Progenitor cell of endocrine pancreas (in vitro differentiated cells): ENCODE results near the gene MICALL1. TPM values are rescaled to one million over a fixed set of nuclear protein-coding genes. Genes with fewer than 3 reads are reported as not detected.

Experiments
- DNase-seq: peaks from one replicate; pipeline ENCODE4 v3.0.0; 2021; ENCODE audit warnings: low spot score; ENCODE audit not compliant: unreplicated experiment
- H3K27ac Mint-ChIP-seq: 2 replicates; pipeline ENCODE4 v1.8.0; 2021; ENCODE audit warnings: mild to moderate bottlenecking, moderate library complexity, mixed read lengths
- H3K27me3 Mint-ChIP-seq: 2 replicates; pipeline ENCODE4 v1.8.0; 2021; ENCODE audit warnings: mixed read lengths
- H3K36me3 Mint-ChIP-seq: 2 replicates; pipeline ENCODE4 v1.8.0; 2022; ENCODE audit warnings: mixed read lengths; ENCODE audit not compliant: insufficient read depth
- H3K4me1 Mint-ChIP-seq: 2 replicates; pipeline ENCODE4 v1.8.0; 2021; ENCODE audit warnings: low read depth, mixed read lengths
- H3K4me3 Mint-ChIP-seq: 2 replicates; pipeline ENCODE4 v1.8.0; 2021; ENCODE audit warnings: low read depth, mild to moderate bottlenecking, moderate library complexity, mixed read lengths
- H3K9me3 Mint-ChIP-seq: 2 replicates; pipeline ENCODE4 v1.8.0; 2021; ENCODE audit warnings: low read depth, mixed read lengths
- CTCF ChIP-seq: fragments of 200-600 bp; sonication (generic); IDR thresholded peaks from one replicate; pipeline ENCODE4 v1.5.0; 2021; ENCODE audit warnings: antibody characterized with exemption, mild to moderate bottlenecking; ENCODE audit not compliant: unreplicated experiment
- total RNA-seq: library from RNA; stranded (reverse); gene quantifications from 2 replicates; pipeline ENCODE4 v1.2.1, GENCODE V29; 2021

MICALL1 gene
- total RNA-seq, 1 donor from 2014 or later: 42.8 TPM

- H3K27me3 Mint-ChIP-seq: no peaks in the 10 kb centered on the region
- H3K27ac Mint-ChIP-seq: peak overlapping the region; percentile 56
- H3K4me1 Mint-ChIP-seq: peaks cover 5% of the 10 kb centered on the region
- no peaks in the 10 kb centered on the region for H3K9me3 Mint-ChIP-seq
- peaks cover 18% of the 10 kb centered on the region for H3K36me3 Mint-ChIP-seq
- H3K4me3 Mint-ChIP-seq: no peak overlapping the region
- DNase-seq: no peak
- TF ChIP-seq CTCF: no peak
These were observed 61.7 kb downstream of the MICALL1 start for GRCh38 chr22:37967637-37968451.

DNA sequence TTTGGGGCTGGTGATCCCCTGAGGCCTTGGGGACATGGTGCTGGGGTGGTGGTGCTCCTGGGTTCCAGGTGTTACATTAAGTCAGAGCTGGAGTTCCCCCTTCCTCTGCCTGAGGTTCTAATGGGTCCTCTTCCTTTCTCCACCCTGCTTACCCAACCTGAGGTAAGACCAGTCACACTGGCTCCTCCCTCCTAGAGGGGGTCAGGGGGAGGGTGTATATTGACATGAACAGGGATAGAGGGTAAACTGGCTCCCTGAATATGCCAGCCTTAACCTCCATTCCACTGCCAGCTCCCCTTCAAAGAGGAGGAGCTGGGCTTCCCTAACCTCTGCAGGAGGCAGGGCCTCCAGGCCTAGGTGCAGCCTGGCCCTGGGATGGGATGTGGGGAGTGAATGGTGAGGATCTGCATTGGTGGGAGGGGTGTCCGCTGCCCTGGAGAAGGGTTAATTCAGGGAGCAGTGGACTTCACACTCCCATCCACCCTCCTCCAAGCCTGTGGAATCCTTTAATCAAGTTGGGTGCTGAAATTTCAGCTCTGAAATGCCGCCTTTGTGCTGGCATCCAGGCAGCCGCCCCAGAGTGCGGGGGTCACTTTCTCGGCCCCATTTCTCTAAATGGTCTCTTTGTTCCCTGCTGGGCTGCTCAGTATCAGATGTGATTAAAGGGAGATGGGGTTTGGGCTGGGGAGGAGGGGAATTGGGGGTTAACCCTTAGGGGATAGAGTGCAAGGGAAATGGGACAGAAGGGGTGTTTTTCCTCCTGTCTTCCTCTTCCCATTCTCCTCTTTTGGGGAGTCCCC lies 62.6 kb downstream of the MICALL1 start:
- no peaks in the 10 kb centered on the region for H3K9me3 Mint-ChIP-seq
- DNase-seq: no peak
- H3K4me1 Mint-ChIP-seq: peaks cover 5% of the 10 kb centered on the region
- no peak overlapping the region for H3K27ac Mint-ChIP-seq
- no peak for TF ChIP-seq CTCF
- peaks cover 18% of the 10 kb centered on the region for H3K36me3 Mint-ChIP-seq
- no peaks in the 10 kb centered on the region for H3K27me3 Mint-ChIP-seq
- no peak overlapping the region for H3K4me3 Mint-ChIP-seq

GRCh38 chr22:37970864-37971263 lies 64.8 kb downstream of the MICALL1 start:
- Mint-ChIP-seq H3K27me3 (no peaks in the 10 kb centered on the region), H3K36me3 (peaks cover 20% of the 10 kb centered on the region), H3K4me1 (peaks cover 5% of the 10 kb centered on the region), H3K9me3 (no peaks in the 10 kb centered on the region), H3K4me3 (no peak overlapping the region), H3K27ac (no peak overlapping the region)
- no peak for TF ChIP-seq CTCF
- no peak for DNase-seq

- H3K27ac Mint-ChIP-seq: no peak overlapping the region
- peaks cover 5% of the 10 kb centered on the region for H3K4me1 Mint-ChIP-seq
- H3K36me3 Mint-ChIP-seq: peaks cover 19% of the 10 kb centered on the region
- no peak for DNase-seq
- no peaks in the 10 kb centered on the region for H3K27me3 Mint-ChIP-seq
- TF ChIP-seq CTCF: no peak
- H3K4me3 Mint-ChIP-seq: no peak overlapping the region
- no peaks in the 10 kb centered on the region for H3K9me3 Mint-ChIP-seq
These were observed 65.7 kb downstream of the MICALL1 start for GRCh38 chr22:37971475-37972434.
